Measurements from ENCODE around the gene CDKN2B. TPM values are rescaled to one million over a fixed set of nuclear protein-coding genes. Genes with fewer than 3 reads are reported as not detected.

Gene CDKN2B
- total and polyA plus RNA-seq, 7 donors, result 1.7 to 12.3 (median 7.2) TPM

- WGBS, 3 donors, result 4 to 5% (median 4%) methylated on average over 41 of the region's 41 CpGs
- Histone ChIP-seq H3K4me1 (peaks cover 14% of the 10 kb centered on the region), H3K36me3 (ENCODE audit: insufficient read depth in 1 of 2, low read depth in 1 of 2) (no peaks in the 10 kb centered on the region), H3K9me3 (no peaks in the 10 kb centered on the region), H3K4me3 (no peak overlapping the region), H3K27ac (no peak overlapping the region), H3K27me3 (ENCODE audit: insufficient read depth in 3 of 3, low read length in 2 of 3) (peaks cover 9 to 100% (median 42%) of the 10 kb centered on the region in 3 donors)
- no peak for TF ChIP-seq CTCF (IDR thresholded peaks at IDR 0.05)
- ATAC-seq (peak in 2 of 4 donors; percentile 23 to 44), DNase-seq (peak in 1 of 2 donors; percentile 50)
- intact Hi-C loops (cut with DNase I), result no loop called here
Observed at GRCh38 chr9:21968331-21969010, 40.6 kb downstream of the CDKN2B start.

- peaks cover 9 to 100% (median 42%) of the 10 kb centered on the region in 3 donors for H3K27me3 ChIP-seq (ENCODE audit: insufficient read depth in 3 of 3, low read length in 2 of 3)
- WGBS, 3 donors, result 21 to 26% (median 25%) methylated on average over 10 of the region's 10 CpGs
Observed at GRCh38 chr9:21967702-21968101, 41.4 kb downstream of the CDKN2B start.

GRCh38 chr9:21967169-21967568 lies 41.9 kb downstream of the CDKN2B start:
- DNase-seq (no peak), ATAC-seq (no peak)
- 7 to 12% (median 10%) methylated on average over 19 of the region's 19 CpGs for WGBS, 3 donors
- H3K9me3 ChIP-seq, result no peaks in the 10 kb centered on the region
- peaks cover 5 to 100% (median 42%) of the 10 kb centered on the region in 3 donors for H3K27me3 ChIP-seq (ENCODE audit: insufficient read depth in 3 of 3, low read length in 2 of 3)
- H3K36me3 ChIP-seq (ENCODE audit: insufficient read depth in 1 of 2, low read depth in 1 of 2), result no peaks in the 10 kb centered on the region
- H3K27ac ChIP-seq, result no peak overlapping the region
- H3K4me3 ChIP-seq, result no peak overlapping the region
- no peak for TF ChIP-seq CTCF (IDR thresholded peaks at IDR 0.05)
- intact Hi-C loops (cut with DNase I), result no loop called here
- H3K4me1 ChIP-seq, result peaks cover 14% of the 10 kb centered on the region

More at GRCh38 chr9:21967702-21968101, 41.4 kb downstream of the CDKN2B start:
- Histone ChIP-seq H3K9me3 (no peaks in the 10 kb centered on the region), H3K27ac (no peak overlapping the region), H3K4me1 (peaks cover 14% of the 10 kb centered on the region), H3K36me3 (ENCODE audit: insufficient read depth in 1 of 2, low read depth in 1 of 2) (no peaks in the 10 kb centered on the region), H3K4me3 (no peak overlapping the region)
- no peak for TF ChIP-seq CTCF (IDR thresholded peaks at IDR 0.05)
- intact Hi-C loops (cut with DNase I), result no loop called here
- DNase-seq, result no peak
- no peak for ATAC-seq

- no peak for TF ChIP-seq CTCF (IDR thresholded peaks at IDR 0.05)
Observed at GRCh38 chr9:21966140-21966851, 42.8 kb downstream of the CDKN2B start.

More at GRCh38 chr9:21966140-21966851, 42.8 kb downstream of the CDKN2B start:
- Histone ChIP-seq H3K36me3 (ENCODE audit: insufficient read depth in 1 of 2, low read depth in 1 of 2) (no peaks in the 10 kb centered on the region), H3K27ac (no peak overlapping the region), H3K4me1 (peaks cover 14% of the 10 kb centered on the region), H3K9me3 (no peaks in the 10 kb centered on the region), H3K27me3 (ENCODE audit: insufficient read depth in 3 of 3, low read length in 2 of 3) (peaks cover 5 to 95% (median 41%) of the 10 kb centered on the region in 3 donors), H3K4me3 (no peak overlapping the region)
- ATAC-seq (no peak), DNase-seq (no peak)
- intact Hi-C loops (cut with DNase I), result no loop called here
- 18 to 20% (median 20%) methylated on average over 15 of the region's 15 CpGs for whole genome bisulfite sequencing, 3 donors
